22Rv1 (cell line): Measurements from ENCODE around the gene PACS1.

Experiments used
- ZFX ChIP-seq: fragments of 450-650 bp; IDR thresholded peaks from 2 replicates; pipeline ENCODE4 v1.6.1; 2017; ENCODE audit warnings: antibody characterized with exemption, borderline replicate concordance
- TF ChIP-seq, protein P1 (sequence below): fragments of 450-650 bp; IDR thresholded peaks from 2 replicates; pipeline ENCODE4 v1.5.1; 2017; ENCODE audit warnings: mild to moderate bottlenecking

GRCh38 chr11:66203847-66204246 is 133.8 kb downstream of the PACS1 start:
- TF ChIP-seq, protein P1, sequence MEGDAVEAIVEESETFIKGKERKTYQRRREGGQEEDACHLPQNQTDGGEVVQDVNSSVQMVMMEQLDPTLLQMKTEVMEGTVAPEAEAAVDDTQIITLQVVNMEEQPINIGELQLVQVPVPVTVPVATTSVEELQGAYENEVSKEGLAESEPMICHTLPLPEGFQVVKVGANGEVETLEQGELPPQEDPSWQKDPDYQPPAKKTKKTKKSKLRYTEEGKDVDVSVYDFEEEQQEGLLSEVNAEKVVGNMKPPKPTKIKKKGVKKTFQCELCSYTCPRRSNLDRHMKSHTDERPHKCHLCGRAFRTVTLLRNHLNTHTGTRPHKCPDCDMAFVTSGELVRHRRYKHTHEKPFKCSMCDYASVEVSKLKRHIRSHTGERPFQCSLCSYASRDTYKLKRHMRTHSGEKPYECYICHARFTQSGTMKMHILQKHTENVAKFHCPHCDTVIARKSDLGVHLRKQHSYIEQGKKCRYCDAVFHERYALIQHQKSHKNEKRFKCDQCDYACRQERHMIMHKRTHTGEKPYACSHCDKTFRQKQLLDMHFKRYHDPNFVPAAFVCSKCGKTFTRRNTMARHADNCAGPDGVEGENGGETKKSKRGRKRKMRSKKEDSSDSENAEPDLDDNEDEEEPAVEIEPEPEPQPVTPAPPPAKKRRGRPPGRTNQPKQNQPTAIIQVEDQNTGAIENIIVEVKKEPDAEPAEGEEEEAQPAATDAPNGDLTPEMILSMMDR, result no peak
- no peak for TF ChIP-seq ZFX
